KOPT-K1 (cell line): ENCODE results near the gene ADAP1.

Experiments
- H3K27ac ChIP-seq: fragments of 200-600 bp; sonication (generic); 2 replicates; pipeline ENCODE4 v1.5.1; 2016; ENCODE audit warnings: antibody characterized with exemption, mild to moderate bottlenecking, low read depth, low read length; ENCODE audit not compliant: poor library complexity, severe bottlenecking
- H3K36me3 ChIP-seq: fragments of 200-600 bp; sonication (generic); 2 replicates; pipeline ENCODE4 v1.5.1; 2017; ENCODE audit warnings: antibody characterized with exemption, mild to moderate bottlenecking, low read length, moderate library complexity; ENCODE audit not compliant: insufficient read depth
- H3K9me3 ChIP-seq: fragments of 200-600 bp; sonication (generic); 2 replicates; pipeline ENCODE4 v1.5.1; 2017; ENCODE audit warnings: antibody characterized with exemption, low read length, mild to moderate bottlenecking; ENCODE audit not compliant: insufficient read depth, poor library complexity, severe bottlenecking

The ADAP1 gene

DNA sequence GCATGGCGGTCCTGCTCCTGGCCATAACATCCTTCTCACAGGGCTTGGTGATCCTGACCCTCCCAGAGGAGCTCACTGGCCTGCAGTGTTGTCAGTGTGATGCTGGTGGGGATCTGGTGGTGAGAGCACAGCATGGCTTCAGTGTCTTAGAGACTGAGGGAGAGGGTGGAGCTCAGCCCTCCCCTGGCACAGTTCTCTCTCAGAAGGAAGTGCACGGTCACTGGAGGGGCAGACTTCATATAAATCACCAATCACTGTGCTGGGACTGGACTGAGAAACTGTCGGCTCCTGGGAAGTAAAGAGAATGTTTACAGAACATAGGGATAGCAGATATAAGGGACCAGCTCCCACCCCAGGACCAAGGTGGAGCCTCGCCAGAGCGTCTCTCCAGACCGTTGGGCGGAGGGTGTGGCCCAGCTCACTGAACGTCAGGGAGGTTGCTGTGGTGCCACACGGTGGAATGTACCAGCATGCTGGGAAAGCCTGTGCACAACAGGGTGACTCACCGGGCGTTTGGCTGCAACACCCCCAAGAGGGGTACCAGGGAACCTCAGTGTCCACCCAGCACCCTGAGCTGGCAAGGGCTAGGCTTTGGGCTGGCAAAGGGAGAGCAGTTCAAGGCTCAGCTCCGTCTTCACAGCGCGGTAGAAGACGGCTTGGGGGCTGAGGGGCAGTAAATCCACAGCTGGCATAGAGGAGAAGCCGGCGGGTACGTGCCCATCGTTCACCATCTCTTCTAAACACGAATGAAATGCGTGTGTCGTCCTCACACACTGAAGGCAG lies 86.9 kb downstream of the ADAP1 start:
- Histone ChIP-seq H3K9me3 (no peaks in the 10 kb centered on the region), H3K36me3 (peaks cover 80% of the 10 kb centered on the region), H3K27ac (no peak overlapping the region)

DNA sequence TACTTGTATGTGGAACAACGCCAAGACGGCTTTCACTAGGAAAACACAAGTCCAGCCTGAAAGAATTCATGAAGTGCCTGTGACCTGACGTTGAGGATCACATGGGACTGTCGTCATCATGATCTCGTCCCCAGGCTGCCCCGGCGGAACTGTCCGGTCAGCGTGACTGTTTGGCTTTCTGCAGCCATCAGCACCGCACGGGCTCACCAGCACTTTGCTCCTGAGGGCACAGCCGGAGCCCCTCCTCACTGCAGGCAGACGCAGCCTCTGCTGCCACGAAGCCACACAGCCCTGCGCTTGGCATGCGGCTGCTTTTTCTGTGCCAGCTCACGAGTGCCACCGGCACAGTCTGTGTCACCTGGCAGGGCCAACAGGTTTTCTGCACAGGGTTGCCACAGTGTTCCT lies 87.5 kb downstream of the ADAP1 start:
- Histone ChIP-seq H3K36me3 (peaks cover 80% of the 10 kb centered on the region), H3K9me3 (no peaks in the 10 kb centered on the region), H3K27ac (no peak overlapping the region)

GRCh38 chr7:865921-866320 lies 88.6 kb downstream of the ADAP1 start:
- H3K27ac ChIP-seq, result no peak overlapping the region
- peaks cover 81% of the 10 kb centered on the region for H3K36me3 ChIP-seq
- H3K9me3 ChIP-seq, result no peaks in the 10 kb centered on the region

GRCh38 chr7:863106-863505 lies 91.4 kb downstream of the ADAP1 start:
- Histone ChIP-seq H3K36me3 (peaks cover 88% of the 10 kb centered on the region), H3K27ac (no peak overlapping the region), H3K9me3 (no peaks in the 10 kb centered on the region)

DNA sequence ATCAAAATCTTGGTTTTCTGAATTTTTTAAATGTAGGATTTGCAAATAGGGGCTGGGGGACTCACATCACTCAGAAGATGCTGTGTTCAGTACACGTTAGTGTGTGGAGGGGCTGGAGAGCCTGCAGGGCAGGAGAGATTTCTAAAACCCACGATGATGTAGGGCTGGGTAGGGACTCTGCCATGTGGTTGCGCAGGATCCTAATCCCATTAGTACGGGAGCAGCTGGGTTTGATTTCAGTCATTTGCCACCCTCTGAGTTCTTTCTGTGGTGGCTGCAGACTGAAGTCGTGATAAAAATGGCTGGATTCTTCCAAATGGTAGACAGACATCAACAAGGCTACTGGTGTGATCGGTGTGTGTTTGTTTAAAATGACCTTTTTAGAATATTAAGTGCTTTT lies 92.3 kb downstream of the ADAP1 start:
- Histone ChIP-seq H3K27ac (no peak overlapping the region), H3K36me3 (peaks cover 85% of the 10 kb centered on the region), H3K9me3 (no peaks in the 10 kb centered on the region)

GRCh38 chr7:861222-861621 lies 93.3 kb downstream of the ADAP1 start:
- H3K36me3 ChIP-seq, result peaks cover 88% of the 10 kb centered on the region
- H3K9me3 ChIP-seq, result no peaks in the 10 kb centered on the region
- H3K27ac ChIP-seq, result no peak overlapping the region

- peaks cover 88% of the 10 kb centered on the region for H3K36me3 ChIP-seq
Observed at GRCh38 chr7:860149-860548, 94.3 kb downstream of the ADAP1 start.

GRCh38 chr7:859359-860030 lies 95.0 kb downstream of the ADAP1 start:
- H3K27ac ChIP-seq, result no peak overlapping the region
- no peaks in the 10 kb centered on the region for H3K9me3 ChIP-seq
- H3K36me3 ChIP-seq, result peaks cover 89% of the 10 kb centered on the region

More at GRCh38 chr7:860149-860548, 94.3 kb downstream of the ADAP1 start:
- Histone ChIP-seq H3K9me3 (no peaks in the 10 kb centered on the region), H3K27ac (no peak overlapping the region)

DNA sequence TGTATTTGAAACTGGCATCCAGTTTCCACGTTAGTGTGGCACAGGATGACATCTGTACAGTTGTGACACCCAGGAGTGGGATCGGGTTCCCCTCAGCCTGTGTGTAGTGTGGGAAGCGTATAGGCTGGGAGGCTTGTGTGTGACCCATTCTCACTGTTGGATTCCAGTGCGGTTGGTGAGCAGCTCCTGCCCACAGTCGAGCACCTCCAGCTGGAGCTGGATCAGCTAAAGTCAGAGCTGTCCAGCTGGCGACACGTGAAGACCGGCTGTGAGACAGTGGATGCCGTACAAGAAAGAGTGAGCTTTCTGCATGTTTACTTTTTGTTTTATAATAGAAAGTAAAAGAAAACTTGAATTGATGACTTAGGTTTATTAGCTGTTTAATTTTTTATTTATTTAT lies 96.8 kb downstream of the ADAP1 start:
- Histone ChIP-seq H3K36me3 (peaks cover 95% of the 10 kb centered on the region), H3K9me3 (no peaks in the 10 kb centered on the region), H3K27ac (no peak overlapping the region)

DNA sequence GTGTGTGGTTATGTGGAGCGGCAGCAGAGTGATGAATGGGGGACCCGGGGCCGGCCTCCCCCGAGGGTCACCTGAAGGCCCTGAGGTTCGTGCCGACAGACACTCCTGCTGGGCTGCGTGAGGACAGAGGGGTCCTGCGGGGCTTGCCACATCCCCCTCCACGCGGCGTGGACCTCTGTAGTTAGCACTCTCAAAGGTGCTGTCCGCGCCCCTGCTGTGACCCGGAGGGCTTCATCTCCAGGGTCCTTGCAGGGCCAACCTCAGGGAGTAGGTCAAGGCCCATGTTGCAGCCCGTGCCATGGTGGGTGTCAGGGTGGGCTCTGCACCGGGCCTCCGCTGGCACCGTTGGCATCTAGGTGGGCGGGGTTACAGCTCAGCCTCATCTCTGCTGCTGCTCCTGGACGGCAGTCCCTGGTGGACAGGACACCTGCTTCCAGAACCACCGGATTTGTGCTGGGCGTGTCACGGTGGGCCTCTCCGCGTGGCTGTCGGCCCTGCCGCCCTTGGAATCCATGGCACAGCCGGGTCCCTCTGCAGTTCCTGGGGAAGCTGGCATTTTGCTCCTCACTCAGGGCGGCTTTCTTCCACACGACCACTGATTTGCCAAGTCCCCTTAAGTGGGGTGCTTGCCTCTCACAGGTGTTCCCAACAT lies 97.9 kb downstream of the ADAP1 start:
- H3K27ac ChIP-seq, result no peak overlapping the region
- H3K36me3 ChIP-seq, result peaks cover 95% of the 10 kb centered on the region

GRCh38 chr7:855686-856369 lies 98.7 kb downstream of the ADAP1 start:
- Histone ChIP-seq H3K27ac (no peak overlapping the region), H3K9me3 (no peaks in the 10 kb centered on the region), H3K36me3 (peaks cover 95% of the 10 kb centered on the region)

More for the DNA sequence above, 97.9 kb downstream of the ADAP1 start:
- no peaks in the 10 kb centered on the region for H3K9me3 ChIP-seq

DNA sequence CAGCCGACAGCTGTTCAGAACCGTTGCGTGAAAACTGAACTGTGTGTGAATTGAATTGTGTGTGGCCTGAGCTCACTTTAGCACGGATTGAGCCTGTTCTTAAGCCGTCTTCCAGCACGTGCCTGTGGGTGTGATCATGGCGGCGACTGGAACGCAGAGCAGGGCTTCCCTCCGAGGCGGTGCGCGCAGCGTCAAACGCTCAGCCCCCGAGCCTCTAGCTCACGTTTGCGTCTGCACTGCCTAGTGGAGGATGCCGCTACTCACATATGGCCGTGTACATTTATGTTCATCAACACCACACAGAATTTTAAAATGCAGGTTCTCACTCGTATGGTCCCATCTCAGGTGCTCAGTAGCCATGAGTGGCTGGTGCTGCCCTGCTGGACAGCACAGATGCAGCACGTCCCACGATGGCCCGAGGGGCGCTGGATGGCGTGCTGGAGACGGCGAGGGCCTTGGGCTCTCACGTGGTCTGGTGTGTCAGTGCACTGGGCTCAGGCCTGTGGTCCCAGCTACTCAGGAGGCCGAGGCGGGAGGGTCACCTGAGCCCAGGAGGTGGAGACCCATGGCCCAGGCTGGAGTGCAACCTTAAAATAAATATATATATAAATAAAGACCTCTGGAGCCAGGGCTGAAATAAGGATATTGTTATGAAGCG lies 100.2 kb downstream of the ADAP1 start:
- Histone ChIP-seq H3K9me3 (no peaks in the 10 kb centered on the region), H3K36me3 (peaks cover 94% of the 10 kb centered on the region), H3K27ac (no peak overlapping the region)

- H3K27ac ChIP-seq, result no peak overlapping the region
- H3K36me3 ChIP-seq, result peaks cover 94% of the 10 kb centered on the region
- H3K9me3 ChIP-seq, result no peaks in the 10 kb centered on the region
Observed at GRCh38 chr7:853366-854117, 100.9 kb downstream of the ADAP1 start.

GRCh38 chr7:851204-851603 lies 103.3 kb downstream of the ADAP1 start:
- H3K9me3 ChIP-seq, result peaks cover 21% of the 10 kb centered on the region
- no peak overlapping the region for H3K27ac ChIP-seq
- H3K36me3 ChIP-seq, result peaks cover 76% of the 10 kb centered on the region
